Skeletal muscle satellite cell (primary cell): ENCODE measurements around the gene ETFB.

ENCODE experiments used
- H3K27me3 ChIP-seq: 2 replicates; pipeline ENCODE4 v1.7.0; 2013; ENCODE audit warnings: low read length; ENCODE audit not compliant: control insufficient read depth, insufficient read depth
- H3K36me3 ChIP-seq: 2 replicates; pipeline ENCODE4 v1.7.0; 2013; ENCODE audit warnings: mild to moderate bottlenecking, control low read depth, low read length; ENCODE audit not compliant: insufficient read depth
- H3K4me1 ChIP-seq: 2 replicates; pipeline ENCODE4 v1.7.0; 2013; ENCODE audit warnings: low read length; ENCODE audit not compliant: control insufficient read depth, insufficient read depth
- H3K4me2 ChIP-seq: 2 replicates; pipeline ENCODE4 v1.7.0; 2013; ENCODE audit warnings: mild to moderate bottlenecking, low read length
- H3K4me3 ChIP-seq: 2 replicates; pipeline ENCODE4 v1.7.0; 2013; ENCODE audit warnings: low read length
- H3K9ac ChIP-seq: 2 replicates; pipeline ENCODE4 v1.7.0; 2013; ENCODE audit warnings: mild to moderate bottlenecking, low read depth, low read length, moderate library complexity
- H3K9me3 ChIP-seq: replicated peaks from 2 replicates; pipeline ENCODE4 v1.7.0; 2013; ENCODE audit warnings: mild to moderate bottlenecking, control low read depth, low read length

The ETFB gene

DNA sequence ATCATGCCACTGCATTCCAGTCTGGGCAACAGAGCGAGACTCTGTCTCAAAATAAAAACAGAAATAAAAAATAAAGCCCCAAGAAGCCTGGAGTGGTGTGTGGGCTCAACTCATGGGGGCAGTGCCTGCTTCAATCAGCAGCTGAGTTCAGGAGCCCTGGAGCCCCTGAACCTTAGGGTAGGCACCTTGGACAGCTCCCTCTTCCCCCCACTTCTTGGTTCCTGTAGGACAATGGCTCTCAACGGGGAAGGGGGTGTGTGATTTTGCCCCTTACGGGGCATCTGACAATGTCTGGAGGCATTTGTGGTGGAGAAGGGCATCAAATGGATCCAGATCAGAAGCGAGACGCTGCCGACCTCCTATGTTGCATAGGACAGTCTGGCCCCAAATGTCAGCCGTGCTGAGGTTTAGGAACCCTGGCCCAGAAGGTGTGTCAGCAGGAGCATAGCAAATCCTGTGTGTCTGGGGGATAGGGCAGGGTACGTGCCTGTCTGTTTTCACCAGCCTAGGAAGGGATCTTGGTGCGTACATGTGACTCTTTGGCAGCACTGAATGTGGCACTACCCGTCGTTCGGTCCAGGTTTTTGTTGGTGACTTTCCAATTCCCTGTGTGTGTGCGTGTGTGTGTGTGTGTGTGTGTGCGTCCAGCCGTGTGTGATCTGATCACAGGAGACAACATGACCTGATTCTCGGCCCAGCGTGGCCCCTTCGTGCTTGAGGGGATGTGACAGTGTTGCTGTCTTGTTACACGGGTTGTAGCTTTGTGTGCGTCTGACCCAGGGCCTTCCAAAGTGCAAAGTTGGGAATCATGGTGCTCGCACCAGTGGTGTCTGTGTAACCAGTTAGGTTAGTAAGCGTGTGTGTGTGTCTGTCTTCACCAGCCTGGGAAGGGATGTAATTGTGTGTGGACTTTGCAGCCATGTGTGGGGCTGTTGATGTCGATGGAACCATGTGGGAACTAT, 47.2 kb downstream of the ETFB start:
- H3K36me3 ChIP-seq: no peaks in the 10 kb centered on the region
- no peaks in the 10 kb centered on the region for H3K9me3 ChIP-seq
- H3K27me3 ChIP-seq: no peaks in the 10 kb centered on the region

DNA sequence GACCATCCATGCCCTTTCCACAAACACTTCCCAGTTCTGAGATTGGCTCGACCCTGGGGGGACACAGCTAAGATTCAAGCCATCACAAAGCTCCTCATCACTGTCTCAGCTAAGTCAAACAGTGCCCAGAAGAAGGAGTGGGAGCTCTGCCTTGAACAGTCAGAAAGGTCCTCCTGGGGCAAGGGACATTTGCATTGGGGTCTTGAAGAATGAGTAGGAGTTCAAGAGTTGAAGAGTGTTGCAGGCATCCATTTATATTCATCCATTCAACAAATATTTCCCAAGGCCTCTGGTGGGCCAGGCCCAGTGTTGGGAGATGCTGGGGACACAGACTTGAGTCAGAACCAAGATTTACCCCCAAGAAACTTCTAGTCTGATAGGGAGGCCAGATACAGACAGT, 48.2 kb downstream of the ETFB start:
- Histone ChIP-seq H3K9ac (no peak overlapping the region), H3K9me3 (no peaks in the 10 kb centered on the region), H3K4me3 (no peak overlapping the region), H3K27me3 (no peaks in the 10 kb centered on the region), H3K4me1 (no peaks in the 10 kb centered on the region), H3K36me3 (no peaks in the 10 kb centered on the region), H3K4me2 (no peak overlapping the region)

More for the DNA sequence above, 47.2 kb downstream of the ETFB start:
- no peak overlapping the region for H3K9ac ChIP-seq
- H3K4me3 ChIP-seq: no peak overlapping the region
- no peaks in the 10 kb centered on the region for H3K4me1 ChIP-seq
- H3K4me2 ChIP-seq: no peak overlapping the region

DNA sequence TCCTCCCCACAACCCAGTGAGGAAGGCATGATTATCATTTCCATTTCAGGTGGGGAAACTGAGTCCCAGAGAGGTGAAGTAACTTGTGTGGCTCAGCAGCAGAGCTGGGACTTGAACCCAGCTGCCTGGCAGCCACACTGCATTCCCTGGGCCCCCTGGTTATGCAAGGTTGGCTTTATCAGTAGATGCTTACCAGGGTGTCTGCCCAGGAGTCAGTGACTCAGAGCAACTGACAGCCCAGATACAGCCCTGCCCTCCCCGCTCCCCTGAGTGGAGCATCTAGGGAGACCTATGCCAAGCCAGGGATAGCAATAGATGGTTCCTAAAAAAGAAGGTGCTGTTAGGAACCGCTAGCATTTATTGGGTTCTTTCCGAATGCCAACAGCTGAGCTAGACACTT, 48.8 kb downstream of the ETFB start:
- Histone ChIP-seq H3K9ac (no peak overlapping the region), H3K4me3 (no peak overlapping the region), H3K36me3 (no peaks in the 10 kb centered on the region), H3K4me1 (no peaks in the 10 kb centered on the region), H3K9me3 (no peaks in the 10 kb centered on the region), H3K4me2 (no peak overlapping the region), H3K27me3 (no peaks in the 10 kb centered on the region)

DNA sequence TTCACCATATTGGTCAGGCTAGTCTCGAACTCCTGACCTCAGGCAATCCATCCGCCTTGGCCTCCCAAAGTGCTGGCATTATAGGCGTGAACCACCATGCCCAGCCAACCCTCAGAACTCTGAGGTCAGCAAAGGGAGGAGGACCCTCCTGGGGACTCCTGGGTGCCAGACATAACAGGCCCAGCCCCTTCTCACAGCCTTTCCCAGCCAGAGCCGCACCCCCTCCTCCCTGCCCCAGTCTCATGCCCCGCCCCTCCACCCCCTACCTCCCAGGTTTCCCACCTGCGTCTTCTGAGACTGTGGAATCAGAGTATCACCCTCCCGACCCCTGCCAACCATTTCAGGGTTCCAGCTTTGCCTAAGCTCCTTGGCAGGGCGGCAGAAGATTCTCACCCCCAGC, 49.5 kb downstream of the ETFB start:
- no peaks in the 10 kb centered on the region for H3K27me3 ChIP-seq
- no peaks in the 10 kb centered on the region for H3K36me3 ChIP-seq
- no peak overlapping the region for H3K4me3 ChIP-seq
- no peak overlapping the region for H3K9ac ChIP-seq
- H3K4me1 ChIP-seq: no peaks in the 10 kb centered on the region
- H3K4me2 ChIP-seq: no peak overlapping the region
- no peaks in the 10 kb centered on the region for H3K9me3 ChIP-seq

DNA sequence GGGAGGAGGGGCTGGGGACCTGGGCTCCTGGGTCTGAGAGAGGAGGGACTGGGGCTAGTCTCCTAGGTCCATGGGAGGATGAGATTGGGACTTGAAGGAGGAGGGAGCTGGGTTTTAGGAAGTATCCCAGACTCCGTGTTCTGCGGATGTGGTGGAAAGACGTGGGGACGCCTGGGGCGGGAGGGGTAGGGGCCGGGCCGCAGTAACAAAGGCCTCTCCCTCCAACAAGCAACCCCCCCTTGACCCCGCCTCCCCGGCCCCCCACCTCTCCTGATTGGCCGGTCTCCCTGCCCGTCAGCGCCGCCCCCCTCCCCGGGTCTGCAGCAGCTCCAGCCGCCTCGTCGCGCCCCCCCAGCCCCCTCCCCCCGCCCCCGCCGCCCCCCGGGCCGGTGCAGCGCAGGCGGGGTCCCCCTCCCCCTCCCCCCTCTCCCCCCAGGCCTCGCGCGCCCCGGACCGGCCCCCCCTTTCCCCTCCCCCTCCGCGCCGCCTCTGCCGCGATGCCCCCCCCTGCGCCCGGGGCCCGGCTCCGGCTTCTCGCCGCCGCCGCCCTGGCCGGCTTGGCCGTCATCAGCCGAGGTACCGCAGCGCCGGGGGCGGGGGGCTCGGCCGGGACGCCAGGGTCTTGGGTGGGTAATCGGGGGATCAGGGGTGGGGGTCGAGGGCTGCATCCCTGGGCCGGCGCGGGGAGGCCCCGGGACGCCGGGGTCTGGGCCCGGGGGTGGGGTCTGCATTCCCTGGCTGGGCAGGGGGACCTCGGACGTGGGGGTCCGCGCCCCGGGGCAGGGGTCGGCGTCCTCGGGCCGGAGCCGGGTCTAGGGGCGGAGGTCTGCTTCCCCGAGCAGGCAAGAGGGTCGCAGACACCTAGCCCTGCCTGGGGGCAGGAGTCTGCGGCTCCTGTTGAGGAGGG, 54.6 kb downstream of the ETFB start, which contains the start of gene IGLON5:
IGLON5 (plus strand) TSS at position 294 of the 907 bp plus-strand sequence; CDS start at position 498, 204 bp downstream.
- Histone ChIP-seq H3K4me3 (no peak within 1 kb of the TSS), H3K4me2 (no peak within 1 kb of the TSS), H3K9ac (no peak within 1 kb of the TSS), H3K36me3 (no peaks in the 10 kb centered on the region), H3K4me1 (no peaks in the 10 kb centered on the region), H3K9me3 (no peaks in the 10 kb centered on the region), H3K27me3 (no peaks in the 10 kb centered on the region)

DNA sequence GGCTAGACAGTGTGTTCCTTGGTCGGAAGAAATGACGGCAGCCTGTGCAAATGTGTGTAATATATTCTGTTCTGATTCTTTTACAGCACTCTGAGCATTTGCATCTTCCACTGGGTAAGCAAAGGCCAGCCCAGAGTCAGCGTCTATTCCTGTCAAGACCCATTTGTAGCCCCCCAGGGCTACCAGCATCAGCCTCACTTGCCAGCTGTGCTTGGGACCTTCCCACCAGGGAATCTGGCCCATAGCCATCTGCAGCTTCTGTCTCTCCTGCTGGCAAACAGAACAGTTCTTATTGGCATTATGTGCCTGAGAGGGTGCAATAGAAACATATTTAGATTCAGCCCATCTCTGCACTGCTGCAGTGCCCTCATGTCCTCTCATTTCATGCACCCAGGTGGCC, 60.7 kb downstream of the ETFB start:
- Histone ChIP-seq H3K27me3 (no peaks in the 10 kb centered on the region), H3K4me2 (no peak overlapping the region), H3K4me3 (no peak overlapping the region), H3K4me1 (no peaks in the 10 kb centered on the region), H3K9me3 (peaks cover 2% of the 10 kb centered on the region), H3K36me3 (no peaks in the 10 kb centered on the region), H3K9ac (no peak overlapping the region)

DNA sequence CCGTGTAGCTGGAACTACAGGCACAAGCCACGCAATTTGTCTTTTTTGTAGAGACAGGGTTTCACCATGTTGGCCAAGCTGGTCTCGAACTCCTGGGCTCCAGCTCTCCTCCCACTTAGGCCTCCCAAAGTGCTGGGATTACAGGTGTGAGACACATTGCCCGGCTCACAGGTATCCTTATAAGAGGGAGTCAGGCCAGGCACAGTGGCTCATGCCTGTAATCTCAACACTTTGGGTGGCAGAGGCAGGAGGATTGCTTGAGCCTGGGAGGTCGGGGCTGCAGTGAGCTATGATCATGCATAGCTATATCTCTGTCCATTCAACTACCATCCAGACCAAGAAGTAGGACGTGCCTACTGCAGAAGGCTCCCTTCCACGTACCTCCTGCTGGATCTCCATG, 64.9 kb downstream of the ETFB start:
- Histone ChIP-seq H3K36me3 (no peaks in the 10 kb centered on the region), H3K4me3 (no peak overlapping the region), H3K9me3 (peaks cover 2% of the 10 kb centered on the region), H3K4me2 (no peak overlapping the region), H3K9ac (no peak overlapping the region), H3K4me1 (no peaks in the 10 kb centered on the region), H3K27me3 (no peaks in the 10 kb centered on the region)

DNA sequence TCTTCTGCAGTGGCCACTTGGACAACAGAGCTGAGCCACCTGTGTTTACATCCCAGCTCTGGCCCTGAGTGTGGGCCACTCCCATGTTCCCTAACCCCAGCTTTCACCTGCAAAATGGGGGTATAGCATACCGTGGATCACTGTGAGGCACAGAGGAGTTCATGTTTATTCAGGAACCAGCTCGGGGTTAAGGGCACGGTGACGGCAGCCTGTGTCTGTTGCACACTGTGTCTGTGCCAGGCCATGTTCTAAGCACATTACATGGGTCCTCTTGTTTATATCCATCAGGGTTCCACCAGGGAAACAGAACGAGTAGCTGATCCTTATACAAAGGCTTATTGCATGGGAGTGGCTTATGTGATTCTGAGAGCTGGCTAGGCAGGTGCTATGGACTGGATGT, 68.8 kb downstream of the ETFB start:
- Histone ChIP-seq H3K9ac (no peak overlapping the region), H3K4me1 (no peaks in the 10 kb centered on the region), H3K36me3 (no peaks in the 10 kb centered on the region), H3K9me3 (no peaks in the 10 kb centered on the region), H3K4me2 (no peak overlapping the region), H3K27me3 (no peaks in the 10 kb centered on the region), H3K4me3 (no peak overlapping the region)

DNA sequence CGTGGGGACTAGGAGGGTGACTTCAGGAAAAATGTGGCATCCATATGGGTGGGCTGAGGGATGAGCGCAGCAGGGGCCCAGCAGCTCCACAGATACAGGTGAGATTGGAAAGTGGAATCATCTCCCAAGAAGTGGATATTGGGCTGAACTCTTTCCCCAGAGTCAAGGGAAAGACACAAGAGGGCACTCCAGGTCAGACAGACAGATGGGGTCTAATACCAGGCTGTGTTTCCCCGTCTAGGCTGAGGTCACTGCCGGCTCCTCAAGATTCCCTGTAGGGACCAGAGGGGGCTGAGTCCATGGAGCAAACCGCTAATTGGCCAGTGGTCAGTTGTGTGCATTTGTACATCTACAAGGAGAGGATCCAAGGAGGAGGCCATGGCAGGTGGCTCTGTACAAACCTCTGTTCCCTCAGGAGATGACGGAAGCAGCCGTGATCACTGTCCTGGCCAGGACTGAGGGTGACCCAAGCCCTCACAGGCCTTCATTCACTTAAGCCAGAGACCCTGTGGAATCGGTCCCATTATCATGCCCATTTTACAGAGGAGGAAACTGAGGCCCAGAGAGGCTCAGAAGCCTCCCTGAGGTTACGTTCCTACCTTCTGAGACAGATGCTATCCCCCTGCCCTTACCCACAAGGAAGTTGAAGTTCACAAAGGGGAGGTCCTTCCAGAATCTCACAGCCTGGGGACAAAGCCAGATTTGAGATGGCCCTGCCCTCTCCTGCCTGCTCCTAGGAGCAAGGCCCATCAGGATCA, 69.7 kb downstream of the ETFB start:
- H3K36me3 ChIP-seq: no peaks in the 10 kb centered on the region
- no peaks in the 10 kb centered on the region for H3K4me1 ChIP-seq
- H3K4me3 ChIP-seq: no peak overlapping the region
- H3K4me2 ChIP-seq: no peak overlapping the region
- no peak overlapping the region for H3K9ac ChIP-seq
- no peaks in the 10 kb centered on the region for H3K27me3 ChIP-seq
- no peaks in the 10 kb centered on the region for H3K9me3 ChIP-seq

DNA sequence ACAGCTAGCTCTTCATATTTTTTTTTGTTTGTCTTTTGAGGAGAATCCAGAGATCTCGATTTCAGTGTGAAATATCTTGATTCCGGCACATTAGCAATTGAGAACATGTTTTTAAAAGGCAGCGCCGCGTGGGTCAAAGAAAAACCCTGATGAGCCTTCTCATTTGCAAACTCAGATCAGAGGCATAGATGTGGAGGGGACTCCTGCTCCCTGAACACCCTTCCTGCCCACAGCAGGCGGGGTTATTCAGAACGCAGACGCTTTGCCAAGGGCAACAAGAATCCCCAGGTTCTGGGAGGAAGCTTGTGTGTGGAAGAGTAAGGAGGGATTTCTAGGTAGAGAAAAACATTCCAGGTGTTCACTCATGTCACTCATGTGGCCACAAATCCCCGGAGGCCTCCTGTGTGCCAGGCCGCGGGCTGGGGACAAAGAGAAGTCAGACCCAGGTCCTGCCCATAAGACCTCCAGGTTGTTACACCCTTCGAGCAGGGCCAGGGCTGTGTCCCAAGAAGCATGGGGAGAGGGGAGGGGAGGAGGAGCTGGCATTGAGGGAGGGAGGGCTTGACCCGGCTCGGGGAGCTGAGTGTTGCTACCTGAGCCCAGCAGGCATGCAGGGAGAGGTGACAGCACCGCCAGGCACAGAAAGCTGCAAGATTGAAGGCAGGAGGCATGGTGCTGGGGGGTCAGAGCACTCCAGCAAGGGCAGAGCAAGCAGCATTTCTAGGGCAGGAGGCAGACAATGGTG, 70.6 kb downstream of the ETFB start:
- Histone ChIP-seq H3K36me3 (no peaks in the 10 kb centered on the region), H3K9me3 (peaks cover 3% of the 10 kb centered on the region), H3K4me3 (no peak overlapping the region), H3K9ac (no peak overlapping the region), H3K4me1 (no peaks in the 10 kb centered on the region), H3K4me2 (no peak overlapping the region), H3K27me3 (no peaks in the 10 kb centered on the region)
